Panc1 (cell line): Measurements from ENCODE around the gene ZBTB8OS.

Source experiments
- CTCF ChIP-seq: fragments of 450-650 bp; IDR thresholded peaks from 2 replicates; pipeline ENCODE4 v1.5.1; 2017; ENCODE audit warnings: mild to moderate bottlenecking
- POLR2AphosphoS5 ChIP-seq: IDR thresholded peaks from 2 replicates; pipeline ENCODE4 v1.6.1; 2012; ENCODE audit warnings: mild to moderate bottlenecking, low read depth, low read length, moderate library complexity
- TCF7L2 ChIP-seq: IDR thresholded peaks from 2 replicates; pipeline ENCODE4 v1.6.1; 2011; ENCODE audit warnings: mild to moderate bottlenecking, low read depth, low read length, inconsistent platforms

DNA sequence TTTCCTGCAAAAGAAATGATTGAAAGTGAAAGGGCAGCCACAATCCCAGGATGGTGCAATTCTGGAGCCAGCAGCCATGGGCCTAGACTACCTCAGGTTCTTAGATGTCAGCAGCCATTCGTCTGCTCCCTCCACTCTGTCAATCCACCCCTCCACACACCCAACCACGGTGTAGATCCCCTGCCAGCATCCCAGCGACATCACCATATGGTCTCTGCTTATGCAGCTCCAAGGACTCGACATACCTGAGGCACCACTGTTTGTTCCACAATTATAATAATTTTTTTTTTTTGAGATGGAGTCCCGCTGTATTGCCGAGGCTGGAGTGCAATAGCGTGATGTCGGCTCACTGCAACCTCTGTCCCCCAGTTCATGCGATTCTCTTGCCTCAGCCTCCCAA lies 45.7 kb upstream of the ZBTB8OS start:
- TF ChIP-seq POLR2AphosphoS5 = no peak
- no peak for TF ChIP-seq CTCF
- TF ChIP-seq TCF7L2 = no peak
